RPMI7951 (cell line): Measurements from ENCODE around the gene CMC4. TPM values are rescaled to one million over a fixed set of nuclear protein-coding genes. Genes with fewer than 3 reads are reported as not detected.

Experiments
- DNase-seq: peaks from one replicate; pipeline ENCODE4 v3.0.0-alpha.2; 2012; ENCODE audit warnings: low read depth
- total RNA-seq: library from RNA; depleted of rRNA; stranded (reverse); fragments of >200 nt; shearing (Covaris generic); gene quantifications from 2 replicates; pipeline ENCODE4 v1.2.3, GENCODE V29; 2014; rRNA removed

The CMC4 gene
- total RNA-seq = 22.7 and 23.6 TPM in 2 replicates

DNA sequence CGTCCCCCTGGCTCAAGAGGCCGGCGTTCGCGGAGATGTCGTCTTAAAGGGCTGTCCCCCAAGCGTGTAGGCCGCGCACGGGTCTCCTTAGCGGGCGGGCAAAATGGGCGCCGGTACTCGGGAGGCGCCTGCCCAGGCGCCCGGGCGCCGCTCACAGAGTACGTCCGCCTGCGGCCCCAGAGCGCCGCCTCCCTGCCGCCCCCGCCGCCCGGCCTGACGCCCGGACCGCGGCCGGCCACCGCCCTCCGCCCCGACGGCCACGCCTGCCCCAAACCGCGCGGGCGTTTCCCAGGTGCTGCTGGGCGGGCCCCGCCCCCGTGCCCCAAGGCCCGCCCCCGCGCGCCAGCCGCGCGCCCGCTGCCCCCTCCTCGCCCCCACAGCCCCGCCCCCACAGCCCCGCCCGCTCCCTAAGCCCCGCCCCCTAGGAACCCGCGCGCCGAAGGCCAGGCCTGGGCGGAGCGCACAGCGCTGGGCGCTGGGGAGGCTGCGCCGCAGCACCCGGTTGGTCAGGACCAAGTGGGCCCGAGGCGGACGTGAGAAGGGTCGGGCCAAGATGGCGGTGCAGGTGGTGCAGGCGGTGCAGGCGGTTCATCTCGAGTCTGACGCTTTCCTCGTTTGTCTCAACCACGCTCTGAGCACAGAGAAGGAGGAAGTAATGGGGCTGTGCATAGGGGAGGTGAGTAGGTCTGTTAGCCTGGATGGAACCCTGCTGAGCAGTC lies at the start of gene CMC4, which contains the start of the genes BRCC3 and MTCP1:
Gene CMC4, minus strand, starts transcription at position 162 of the 719 bp plus-strand sequence. CDS start 7,113 bp downstream, outside the sequence.
Gene BRCC3, plus strand, starts transcription at position 534 of the 719 bp plus-strand sequence. Its CDS starts 20 bp downstream, at position 554.
Gene MTCP1, minus strand, starts transcription at position 162 of the 719 bp plus-strand sequence. CDS start 5,126 bp downstream, outside the sequence.
- DNase-seq = peak; percentile 74

DNA sequence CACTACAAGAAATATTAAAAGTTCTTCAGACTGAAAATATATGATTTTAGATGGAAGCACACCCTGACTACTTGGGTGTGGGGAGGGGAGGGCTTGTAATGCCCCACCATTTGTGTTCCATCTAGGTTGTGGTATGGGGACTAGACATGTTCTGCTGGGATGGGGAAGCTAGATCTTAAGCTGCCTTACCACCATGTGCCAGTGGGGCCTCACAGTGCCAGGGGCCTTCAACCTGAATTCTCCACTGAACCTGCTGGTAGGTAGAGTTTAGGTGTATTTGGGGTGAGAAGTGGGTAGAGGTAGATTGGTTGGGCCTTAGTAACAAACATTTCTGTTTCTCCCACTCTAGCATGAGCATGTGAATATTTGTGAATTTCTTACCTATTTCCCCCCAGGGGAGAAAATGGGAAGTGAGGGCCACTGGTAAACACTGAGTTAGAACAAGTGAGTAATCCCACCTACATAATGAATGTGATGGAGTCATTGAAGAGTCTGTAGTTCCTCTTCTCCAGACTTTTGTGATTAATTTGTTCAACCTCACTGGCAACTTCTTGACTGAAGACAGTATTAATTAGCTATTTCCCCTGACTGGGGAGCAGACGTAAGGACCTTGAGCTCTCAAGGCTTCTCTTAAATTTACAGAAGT lies 44.4 kb upstream of the CMC4 start:
- DNase-seq = no peak

DNA sequence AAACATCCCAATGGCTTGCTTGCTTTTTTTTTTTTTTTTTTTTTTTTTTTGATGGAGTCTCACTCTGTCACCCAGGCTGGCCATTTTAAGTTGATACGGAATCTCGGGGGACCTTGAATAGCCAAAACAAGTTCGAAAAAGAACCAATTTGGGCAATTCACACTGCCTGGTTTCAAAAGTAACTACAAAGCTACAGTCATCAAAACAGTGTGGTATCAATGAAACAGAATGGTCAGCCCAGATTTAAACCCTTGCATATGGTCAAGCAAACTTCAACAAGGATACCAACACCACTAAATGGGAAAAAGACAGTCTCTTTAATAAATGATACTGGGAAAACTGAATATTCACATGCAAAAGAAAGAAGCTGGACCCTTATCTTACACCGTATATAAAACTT lies 42.2 kb upstream of the CMC4 start:
- no peak for DNase-seq

GRCh38 chrX:155112171-155112570 lies 41.2 kb upstream of the CMC4 start:
- DNase-seq = no peak

- DNase-seq = no peak
These were observed 37.5 kb upstream of the CMC4 start for GRCh38 chrX:155108427-155108826.

DNA sequence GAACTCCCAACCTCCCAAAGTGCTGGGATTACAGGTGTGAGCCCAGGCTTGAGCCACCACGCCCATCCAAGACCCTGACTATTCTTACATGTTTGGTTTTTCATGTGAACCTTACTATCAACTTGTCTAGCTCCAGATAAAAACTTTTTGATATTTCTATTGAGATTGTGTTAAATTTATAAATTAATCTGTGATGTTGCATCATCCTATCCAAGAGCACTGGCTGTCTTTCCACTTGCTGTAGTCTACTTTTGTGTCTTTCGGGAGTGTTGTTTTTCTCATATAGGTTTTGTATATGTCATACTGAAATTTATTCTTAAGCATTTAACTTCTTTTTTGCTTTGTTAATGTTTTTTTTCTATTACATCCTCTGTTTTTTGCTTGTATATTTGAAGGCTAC lies 35.0 kb upstream of the CMC4 start:
- DNase-seq = no peak

GRCh38 chrX:155094468-155095061 lies 23.6 kb upstream of the CMC4 start:
- DNase-seq = peak; percentile 18

DNA sequence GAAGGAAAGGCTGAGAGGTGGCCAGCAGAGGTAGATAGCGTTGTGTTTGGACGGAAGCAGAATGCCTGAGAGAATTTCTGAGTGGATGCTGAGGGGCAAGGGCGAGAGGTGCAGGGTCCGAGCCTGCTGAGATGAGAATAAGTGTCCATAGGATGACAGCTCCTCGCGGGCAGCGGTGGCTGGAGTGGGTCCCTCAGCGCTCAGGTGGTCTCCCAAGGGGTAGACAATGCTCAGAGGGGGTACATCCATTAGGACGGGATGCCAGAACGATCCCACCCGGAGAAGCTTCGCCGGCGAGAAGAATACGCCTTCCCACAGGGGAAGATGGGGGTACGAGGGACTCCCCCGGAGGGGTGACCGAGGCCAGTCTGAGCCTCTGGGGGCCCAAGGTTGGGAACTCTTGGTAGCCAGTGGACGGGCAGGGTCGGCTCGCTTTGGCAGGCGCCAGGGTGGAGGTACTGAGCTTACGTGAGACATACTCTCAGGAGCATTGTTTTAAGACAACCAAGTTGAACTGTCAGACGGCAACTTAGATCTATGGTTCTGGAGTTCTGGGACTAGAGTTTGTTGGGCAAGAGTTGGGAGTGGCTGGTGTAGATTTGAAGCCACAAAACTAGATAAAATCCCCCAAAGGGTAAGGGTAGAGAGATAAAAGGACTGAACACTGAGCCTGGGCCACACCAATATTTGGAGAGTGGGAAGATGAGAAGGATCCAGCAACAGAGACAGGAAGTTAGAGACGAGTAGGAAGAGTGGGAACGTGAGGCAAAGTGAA lies 16.2 kb upstream of the CMC4 start:
- DNase-seq = no peak

DNA sequence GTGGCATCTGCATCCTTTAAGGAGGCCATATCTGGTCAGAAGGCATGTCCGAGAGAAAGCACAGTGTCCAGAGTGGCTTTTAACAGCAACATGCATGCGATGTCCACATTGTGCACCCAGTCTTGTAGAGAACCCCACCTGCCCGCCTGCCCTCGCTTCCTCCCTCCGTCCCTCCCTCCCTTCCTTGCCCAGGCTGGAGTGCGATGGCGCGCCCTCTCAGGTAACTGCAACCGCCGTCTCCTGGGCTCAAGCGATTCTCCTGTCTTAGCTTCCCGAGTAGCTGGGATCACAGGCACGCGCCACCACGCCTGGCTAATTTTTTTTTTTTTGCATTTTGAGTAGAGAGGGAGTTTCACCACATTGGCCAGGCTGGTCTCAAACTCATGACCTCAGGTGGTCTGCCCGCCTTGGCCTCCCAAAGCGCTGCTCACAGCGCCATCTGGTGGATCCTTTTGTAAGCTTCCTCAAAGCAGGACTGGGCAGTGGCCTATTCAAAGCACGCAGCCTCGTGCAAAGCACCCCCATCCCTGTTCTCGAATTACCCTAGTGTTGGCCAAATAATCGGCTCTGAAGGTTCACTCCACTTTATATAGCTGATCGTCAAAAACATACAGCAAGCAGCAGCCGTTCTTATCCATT lies 15.4 kb upstream of the CMC4 start:
- peak; percentile 12 for DNase-seq

- DNase-seq = no peak
These were observed 851 bp upstream of the CMC4 start for GRCh38 chrX:155071694-155072280.

- DNase-seq = no peak
These were observed 317 bp downstream of the CMC4 start for GRCh38 chrX:155070663-155070974.

DNA sequence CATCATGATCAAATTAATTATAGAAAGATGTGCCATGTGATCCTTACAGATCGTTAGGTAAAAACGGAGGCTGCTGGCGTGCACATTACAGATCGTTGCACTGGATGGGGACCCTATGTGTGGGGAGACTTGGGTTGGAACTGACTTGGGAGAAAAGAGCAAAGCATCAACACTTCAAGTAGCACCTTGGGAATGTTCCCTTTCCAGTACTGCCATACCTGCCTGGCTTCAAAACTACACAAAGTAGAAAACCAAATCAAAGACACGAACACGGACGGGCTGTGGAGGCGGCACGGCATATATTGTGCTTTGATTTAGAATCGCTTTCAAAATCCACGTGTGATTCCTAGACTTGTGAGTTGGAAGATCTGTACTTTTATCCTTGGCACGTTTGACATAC lies 898 bp downstream of the CMC4 start:
- DNase-seq = no peak

GRCh38 chrX:155069414-155069813 lies 1.5 kb downstream of the CMC4 start:
- DNase-seq = no peak

DNA sequence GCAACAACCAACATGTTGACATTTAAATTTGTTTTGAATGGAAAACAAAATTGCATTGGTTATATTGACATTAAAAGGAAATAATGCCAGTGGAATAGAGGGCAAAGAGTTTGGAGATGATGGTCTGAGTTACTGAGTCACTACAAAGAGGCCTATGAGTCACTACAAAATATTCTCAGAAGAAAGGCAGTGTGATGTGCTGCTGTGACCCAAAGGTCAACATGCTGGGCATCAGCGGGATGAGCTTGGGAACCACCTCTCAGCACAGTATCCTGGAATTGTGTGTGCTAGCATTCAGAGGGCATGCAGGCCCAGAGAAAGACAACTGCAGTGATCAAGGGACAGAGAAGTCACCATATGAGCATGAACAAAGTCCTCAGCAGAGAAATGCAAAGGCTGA lies 2.8 kb downstream of the CMC4 start:
- DNase-seq = peak; percentile 75

- DNase-seq = no peak
These were observed 5.8 kb downstream of the CMC4 start for GRCh38 chrX:155065035-155065734.

GRCh38 chrX:155061760-155062159 lies 9.2 kb downstream of the CMC4 start:
- no peak for DNase-seq

GRCh38 chrX:155056877-155057792 lies 13.8 kb downstream of the CMC4 start:
- peak; percentile 70 for DNase-seq

- DNase-seq = no peak
These were observed 14.5 kb downstream of the CMC4 start for GRCh38 chrX:155056471-155056870.

GRCh38 chrX:155055494-155055893 lies 15.4 kb downstream of the CMC4 start:
- no peak for DNase-seq

GRCh38 chrX:155054255-155054654 lies 16.7 kb downstream of the CMC4 start:
- no peak for DNase-seq
